Adrenal gland (tissue), 12 donors: Measurements from ENCODE around the gene MBP. TPM values are rescaled to one million over a fixed set of nuclear protein-coding genes. Genes with fewer than 3 reads are reported as not detected.

Experiments used
- DNase-seq, 7 donors: peaks; one replicate each; pipeline ENCODE4 v3.0.0-alpha.2; 2019 to 2020
- H3K27ac ChIP-seq, 5 donors: fragments of 200-600 bp; sonication (generic) in 4 of 5; 1 replicate in 3 of 5; 2 replicates in 2 of 5; pipeline versions ENCODE4 v1.5.1 to v1.8.0; 2016 to 2020; ENCODE audit warnings: mild to moderate bottlenecking in 1 of 5
- H3K27me3 ChIP-seq: fragments of 200-600 bp; 2 replicates; pipeline ENCODE4 v1.8.0; 2021
- H3K36me3 ChIP-seq, 2 donors: fragments of 200-600 bp; replicated peaks in 1 of 2; 1 replicate in 1 of 2; 2 replicates in 1 of 2; pipeline versions ENCODE4 v1.5.1 to v1.8.0; 2018 to 2022
- H3K4me1 ChIP-seq, 2 donors: fragments of 200-600 bp; replicated peaks in 1 of 2; 1 replicate in 1 of 2; 2 replicates in 1 of 2; pipeline versions ENCODE4 v1.5.1 to v1.8.0; 2018 to 2021
- H3K4me3 ChIP-seq, 4 donors: fragments of 200-600 bp; sonication (generic) in 3 of 4; one replicate each; pipeline ENCODE4 v1.5.1; 2016 to 2018
- H3K9me3 ChIP-seq, 3 donors: fragments of 200-600 bp; sonication (generic) in 1 of 3; replicated peaks in 1 of 3; 1 replicate in 2 of 3; 2 replicates in 1 of 3; pipeline versions ENCODE4 v1.5.1 to v1.8.0; 2016 to 2021
- CTCF ChIP-seq, 6 experiments: fragments of 450-650 bp in 4 of 6; fragments of 200-600 bp in 2 of 6; sonication (generic) in 1 of 6; IDR thresholded peaks; 1 replicate in 5 of 6; 2 replicates in 1 of 6; pipeline versions ENCODE4 v1.5.1 to v1.8.0; 2016 to 2021; ENCODE audit warnings: antibody characterized with exemption in 6 of 6, mild to moderate bottlenecking in 2 of 6, moderate library complexity in 1 of 6
- POLR2A ChIP-seq, 2 donors: fragments of 450-650 bp; IDR thresholded peaks; one replicate each; pipeline ENCODE4 v1.6.1; 2017; ENCODE audit warnings: antibody characterized with exemption in 2 of 2, mild to moderate bottlenecking in 2 of 2, moderate library complexity in 1 of 2
- WGBS, 4 donors: extraction: QIAGEN DNeasy Blood & Tissue Kit in 2 of 4; methylation state at CpG; one replicate each; pipeline versions ENCODE4 v1.1.5 to v1.1.7; 2013 to 2017; 5-methylcytosine and 5-hydroxymethylcytosine counted together
- intact Hi-C, 2 donors: fragments of 100-400 bp; cut with DNase I; formaldehyde crosslinking; loops; one replicate each; pipeline versions ENCODE4 v1.14.1 to v1.15.0; 2022 to 2023
- polyA plus RNA-seq, 3 donors: library from polyadenylated mRNA; stranded (reverse); fragments of 200-250 nt in 2 of 3; fragments of 350-450 nt in 1 of 3; fragmentation: Illumina TruSeq in 1 of 3; extraction: RNeasy Lipid Tissue Mini Kit (QIAGEN cat#74804) in 1 of 3; gene quantifications; one replicate each; pipeline ENCODE4 v1.2.3, GENCODE V29; 2013 to 2014
- total RNA-seq, 9 donors: library from RNA; depleted of rRNA in 4 of 9; stranded (reverse); fragments of >200 nt in 4 of 9; fragments of 120-200 nt in 1 of 9; fragmentation: NEBNext Ultra II Directional in 1 of 9; extraction: Animal tissue kit (Norgen Biotek cat#: 25700) in 1 of 9; gene quantifications; one replicate each; pipeline versions ENCODE4 v1.1.0 to v1.2.4, GENCODE V29; 2013 to 2023
- donor health status: healthy with polysubstance abuse.
- donor health status: Bipolar disorder and iron deficiency.
- donor health status: DM: yes; HTN: yes; CAD: no.
- donor health status: DM: no; HTN: no; CAD: no.
- donor health status: DM: no; HTN: no; CAD: no.
- donor health status: DM: yes; HTN: yes; CAD: no.

Gene MBP
- total and polyA plus RNA-seq, 12 donors: 1.8 to 23.7 (median 13.7) TPM

- no peaks in the 10 kb centered on the region for H3K36me3 ChIP-seq
- WGBS, 4 donors: 75 to 89% (median 81%) methylated on average over 9 of the region's 9 CpGs
- TF ChIP-seq POLR2A (IDR thresholded peaks at IDR 0.05): no peak
- TF ChIP-seq CTCF (IDR thresholded peaks at IDR 0.05): no peak
- H3K4me1 ChIP-seq: peaks cover 0 to 30% of the 10 kb centered on the region in 2 donors
- no peak overlapping the region for H3K27ac ChIP-seq
- intact Hi-C loops: no loop called here
- H3K27me3 ChIP-seq: no peaks in the 10 kb centered on the region
- H3K9me3 ChIP-seq: no peaks in the 10 kb centered on the region
- no peak for DNase-seq
- no peak overlapping the region for H3K4me3 ChIP-seq
These were observed 50.1 kb downstream of the MBP start for GRCh38 chr18:77082316-77082955.

GRCh38 chr18:77081390-77081778, 51.2 kb downstream of the MBP start:
- Histone ChIP-seq H3K27ac (no peak overlapping the region), H3K27me3 (no peaks in the 10 kb centered on the region), H3K36me3 (no peaks in the 10 kb centered on the region), H3K4me1 (peaks cover 0 to 22% of the 10 kb centered on the region in 2 donors), H3K9me3 (no peaks in the 10 kb centered on the region), H3K4me3 (no peak overlapping the region)
- TF ChIP-seq CTCF (IDR thresholded peaks at IDR 0.05) (no peak), POLR2A (IDR thresholded peaks at IDR 0.05) (no peak)
- DNase-seq: no peak
- intact Hi-C loops: no loop called here
- WGBS, 4 donors: 59 to 71% (median 69%) methylated on average over 2 of the region's 2 CpGs

GRCh38 chr18:77079954-77080682, 52.5 kb downstream of the MBP start:
- peak overlapping the region in 1 of 5 donors; percentile 23 for H3K27ac ChIP-seq
- H3K27me3 ChIP-seq: no peaks in the 10 kb centered on the region
- no peak for DNase-seq
- WGBS, 4 donors: 55 to 63% (median 58%) methylated on average over 8 to 12 of the region's 12 CpGs
- intact Hi-C loops: no loop called here
- no peak for TF ChIP-seq CTCF (IDR thresholded peaks at IDR 0.05)
- TF ChIP-seq POLR2A (IDR thresholded peaks at IDR 0.05): no peak
- H3K4me3 ChIP-seq: no peak overlapping the region
- peaks cover 0 to 12% of the 10 kb centered on the region in 2 donors for H3K4me1 ChIP-seq
- no peaks in the 10 kb centered on the region for H3K36me3 ChIP-seq
- H3K9me3 ChIP-seq: no peaks in the 10 kb centered on the region

- Histone ChIP-seq H3K27me3 (no peaks in the 10 kb centered on the region), H3K4me3 (no peak overlapping the region), H3K4me1 (peaks cover 0 to 5% of the 10 kb centered on the region in 2 donors), H3K36me3 (no peaks in the 10 kb centered on the region), H3K9me3 (no peaks in the 10 kb centered on the region), H3K27ac (no peak overlapping the region)
- WGBS, 4 donors: 64 to 87% (median 78%) methylated on average over 4 to 6 of the region's 6 CpGs
- intact Hi-C loops: no loop called here
- no peak for DNase-seq
- TF ChIP-seq CTCF (IDR thresholded peaks at IDR 0.05) (no peak), POLR2A (IDR thresholded peaks at IDR 0.05) (no peak)
These were observed 53.5 kb downstream of the MBP start for GRCh38 chr18:77079088-77079487.
